Umbilical cord (tissue), 2 donors: ENCODE measurements around the gene CEP128. TPM values are rescaled to one million over a fixed set of nuclear protein-coding genes. Genes with fewer than 3 reads are reported as not detected.

ENCODE experiments used
- DNase-seq: peaks from one replicate; pipeline ENCODE4 v3.0.0-alpha.2; 2015; ENCODE audit warnings: low spot score
- total RNA-seq: library from RNA; depleted of rRNA; stranded (reverse); fragments of >200 nt; gene quantifications from one replicate; pipeline ENCODE4 v1.2.3, GENCODE V29; 2014; ENCODE audit warnings: low replicate concordance; ENCODE audit not compliant: insufficient read depth

The CEP128 gene
- total RNA-seq, 1 donor from 2014 or later = 8.9 TPM

DNA sequence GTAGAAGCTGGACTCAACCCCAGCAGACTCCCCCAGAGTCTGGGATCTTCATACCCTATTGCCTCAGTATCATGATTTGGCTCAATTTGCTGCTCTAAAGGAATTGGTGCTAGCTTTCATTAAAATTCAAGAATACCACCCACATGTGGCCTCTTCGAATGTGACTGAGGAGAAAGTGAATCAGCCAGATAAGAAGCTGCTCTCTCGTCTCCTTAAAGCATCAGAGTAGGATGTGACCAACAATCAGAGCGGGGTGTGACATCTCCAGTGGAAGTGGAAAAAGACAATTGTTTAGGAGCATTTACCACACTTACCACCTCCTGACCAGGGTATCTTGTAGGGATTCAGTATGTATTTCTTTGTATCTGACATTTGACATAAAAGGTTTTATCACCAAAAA is 452.0 kb downstream of the CEP128 start:
- no peak for DNase-seq

DNA sequence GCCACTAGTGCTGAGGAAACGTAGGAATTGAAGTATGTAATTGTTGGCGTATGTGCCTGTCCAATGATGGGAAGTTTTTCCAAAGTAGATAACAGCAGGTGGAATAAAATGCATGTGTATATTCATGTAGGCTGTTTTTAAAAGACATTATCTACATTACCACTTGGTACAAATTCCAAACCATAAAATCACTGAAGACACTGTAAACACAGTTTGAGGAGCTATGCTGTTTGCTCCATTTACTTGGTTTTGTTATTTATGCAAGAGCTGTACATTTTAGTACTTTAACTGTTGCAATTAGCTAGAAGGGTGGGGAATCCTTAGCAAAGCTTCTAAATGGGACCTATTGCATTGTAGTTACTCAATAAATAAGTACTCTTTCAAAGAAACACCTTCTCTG is 455.8 kb downstream of the CEP128 start:
- no peak for DNase-seq

DNA sequence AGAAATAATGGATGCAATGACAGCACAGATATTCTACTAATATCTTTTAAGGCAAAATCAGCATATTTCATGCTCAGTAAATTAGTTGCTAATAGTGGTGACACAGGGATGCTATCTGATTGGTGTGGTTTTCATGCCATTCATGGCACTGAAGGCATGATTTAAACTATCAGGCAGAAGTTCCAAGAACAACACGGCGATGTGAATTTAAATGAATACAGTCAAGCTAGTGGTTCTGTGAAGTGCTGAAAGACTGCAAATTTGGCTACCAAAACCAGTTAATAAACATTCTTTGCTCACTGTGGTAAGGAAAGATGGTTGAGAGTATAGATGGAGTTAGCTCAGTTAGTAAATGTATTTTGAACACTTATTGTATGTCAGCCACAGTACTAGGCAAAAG is 458.2 kb downstream of the CEP128 start:
- no peak for DNase-seq

DNA sequence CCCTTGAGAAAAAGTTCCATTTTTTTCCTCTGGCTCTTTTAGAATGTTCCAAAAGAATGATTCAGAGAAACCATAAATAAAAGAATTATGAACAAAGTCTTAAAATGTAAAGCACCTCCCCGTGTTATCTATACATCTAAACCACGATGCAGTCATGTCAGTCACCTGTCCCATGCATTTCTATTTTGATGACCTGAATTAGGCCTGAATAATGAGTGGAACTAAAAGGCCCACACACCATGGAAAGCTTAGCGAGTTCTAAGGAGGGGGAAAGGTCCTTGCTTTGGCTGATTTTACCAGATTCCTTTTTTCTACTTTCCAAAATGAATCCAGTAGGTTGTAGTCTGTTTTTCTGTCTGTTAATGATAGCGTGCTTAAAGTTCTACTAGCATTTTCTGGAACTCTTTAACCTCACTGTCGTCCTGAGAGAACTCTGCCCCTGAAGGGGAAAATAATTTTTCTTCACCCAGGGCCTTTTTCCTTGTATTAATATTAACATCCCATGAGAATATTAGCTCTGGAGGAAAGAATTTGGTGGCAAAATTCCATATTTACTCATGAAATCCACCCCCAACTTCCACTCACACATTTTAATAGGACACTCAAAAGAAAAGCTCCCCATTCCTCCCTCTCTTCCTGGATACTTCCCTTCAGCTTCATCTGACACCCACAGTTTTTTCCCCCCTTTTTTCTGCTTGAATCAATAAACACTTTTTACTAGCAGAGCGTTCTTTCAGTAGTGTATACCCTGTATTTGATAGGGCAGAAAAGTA is 464.0 kb downstream of the CEP128 start:
- DNase-seq = no peak

DNA sequence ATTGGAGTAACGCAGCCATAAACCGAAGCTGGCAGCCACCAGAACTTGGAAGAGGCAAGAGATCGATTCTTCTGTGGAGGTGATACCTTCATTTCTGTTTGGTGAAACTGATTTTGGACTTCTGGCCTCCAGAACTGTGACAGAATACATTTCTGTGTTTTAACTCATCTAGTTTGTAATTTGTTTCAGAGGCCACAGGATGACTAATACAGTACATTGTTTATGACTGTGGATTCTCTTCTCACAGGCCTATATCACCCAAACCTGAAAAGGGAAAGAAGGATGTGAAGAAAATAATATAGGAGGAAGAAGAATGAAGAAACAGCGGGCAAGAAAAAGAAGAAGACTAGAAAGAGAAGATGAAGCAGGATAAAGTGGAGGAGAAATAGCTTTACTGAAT is 466.5 kb downstream of the CEP128 start:
- no peak for DNase-seq

DNA sequence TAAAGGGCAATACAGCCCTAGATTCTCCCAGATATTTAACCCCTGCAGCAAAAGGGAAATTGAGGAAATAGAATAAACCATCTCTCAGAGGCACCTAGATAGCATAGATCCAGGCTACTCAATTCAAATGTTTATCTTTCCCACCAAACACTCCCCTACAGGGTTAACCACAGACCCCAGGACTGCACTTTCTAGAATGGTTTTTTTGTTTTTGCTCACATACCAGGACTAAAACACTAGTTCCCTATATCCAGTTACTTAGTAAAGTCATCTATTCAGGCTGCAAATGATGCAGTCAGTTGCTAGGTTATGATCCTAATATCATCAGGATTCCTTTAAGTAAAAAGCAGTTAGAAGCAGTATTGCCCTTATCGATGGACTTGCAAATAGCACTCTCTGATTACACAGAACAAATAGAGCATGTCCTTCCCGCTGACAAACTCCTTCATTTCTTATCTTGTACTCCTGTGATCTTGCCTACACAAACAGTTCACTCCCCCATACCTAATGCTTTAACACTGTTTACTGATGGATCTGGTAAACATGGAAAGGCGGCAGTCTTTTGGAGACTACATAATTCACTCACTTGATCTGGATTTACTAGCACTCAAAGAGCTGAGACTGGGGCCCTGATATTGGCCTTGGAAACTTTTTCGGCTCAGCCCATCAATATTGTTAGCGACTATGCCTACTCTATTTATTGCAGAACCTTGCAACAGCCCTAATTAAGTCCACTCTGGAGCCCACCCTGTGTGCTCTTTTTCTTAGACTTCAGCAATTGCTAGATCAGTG is 473.0 kb downstream of the CEP128 start:
- no peak for DNase-seq

DNA sequence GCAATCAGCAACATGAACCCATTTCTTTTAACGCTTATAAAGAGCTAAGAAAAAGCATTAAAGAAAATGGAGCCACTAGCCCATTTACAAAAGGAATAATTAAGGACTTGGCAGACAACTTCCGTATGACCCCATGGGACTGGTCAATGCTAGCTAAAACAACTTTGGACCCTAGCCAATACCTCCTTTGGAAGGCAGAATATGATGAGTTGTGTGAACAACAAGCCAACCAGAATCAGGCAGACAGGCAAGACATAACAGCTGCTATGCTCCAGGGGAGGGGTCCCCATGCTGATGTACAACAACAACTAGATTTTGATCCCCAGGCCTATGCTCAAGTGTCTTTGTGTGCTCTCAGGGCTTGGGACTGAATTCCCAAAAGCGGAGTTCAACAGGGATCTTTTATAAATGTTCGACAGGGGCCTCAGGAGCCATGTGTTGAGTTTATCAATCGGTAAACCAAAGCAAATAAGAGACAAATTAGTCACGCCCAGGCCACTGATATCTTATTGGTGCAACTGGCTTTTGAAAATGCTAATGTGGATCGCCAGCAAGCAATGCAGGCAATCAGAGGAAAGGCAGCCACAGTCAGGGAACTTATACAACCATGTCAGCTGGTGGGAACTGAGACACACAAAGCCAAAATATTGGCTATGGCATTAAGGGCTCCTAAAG is 475.9 kb downstream of the CEP128 start:
- DNase-seq = no peak

DNA sequence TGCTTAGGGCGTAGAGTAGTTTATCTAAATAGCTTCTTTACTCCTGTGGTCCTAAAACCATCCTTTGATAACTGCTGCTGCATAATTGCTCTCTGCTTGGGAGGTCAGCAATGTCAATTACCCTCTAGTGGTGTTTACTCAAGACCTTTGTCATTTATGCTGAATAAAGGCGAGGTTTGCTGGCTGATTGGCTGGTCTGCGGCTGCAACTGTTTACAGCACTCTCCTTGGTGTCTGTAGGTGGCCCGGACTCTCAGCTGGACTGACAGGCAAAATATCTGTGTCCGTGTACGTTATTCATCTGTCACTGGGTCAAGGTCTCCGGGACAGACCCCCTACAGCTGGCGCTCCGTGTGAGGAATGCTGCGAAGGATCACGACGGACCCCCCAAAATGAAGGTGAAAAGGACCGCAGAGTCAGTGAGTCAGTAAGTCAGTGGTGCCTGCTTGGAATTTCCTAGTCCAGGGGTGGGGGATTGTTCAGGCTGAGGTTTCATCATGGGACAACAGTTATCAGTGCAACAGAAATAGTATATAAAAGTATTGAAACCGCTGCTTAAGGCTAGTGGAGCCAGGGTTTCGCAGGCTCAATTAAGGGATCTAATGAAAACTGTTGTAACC is 476.9 kb downstream of the CEP128 start:
- no peak for DNase-seq

DNA sequence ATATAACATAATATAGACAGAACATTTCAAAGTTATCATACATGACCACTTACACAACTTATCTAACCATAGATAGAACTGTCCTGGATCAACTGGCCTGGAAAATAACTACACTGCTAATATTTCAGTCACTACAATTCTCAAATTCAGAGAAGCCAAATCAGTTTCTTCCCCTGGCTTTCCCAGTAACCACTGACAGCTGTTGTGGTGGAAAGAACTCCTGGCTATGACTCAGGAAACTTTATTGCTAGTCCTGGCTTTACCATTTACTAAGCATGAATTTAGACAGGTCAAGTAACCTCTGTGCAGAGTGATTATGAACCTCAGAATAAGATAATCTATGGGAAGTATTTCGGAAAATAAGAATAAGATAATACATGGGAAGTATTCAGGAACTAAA is 485.3 kb downstream of the CEP128 start:
- peak; percentile 0 for DNase-seq

DNA sequence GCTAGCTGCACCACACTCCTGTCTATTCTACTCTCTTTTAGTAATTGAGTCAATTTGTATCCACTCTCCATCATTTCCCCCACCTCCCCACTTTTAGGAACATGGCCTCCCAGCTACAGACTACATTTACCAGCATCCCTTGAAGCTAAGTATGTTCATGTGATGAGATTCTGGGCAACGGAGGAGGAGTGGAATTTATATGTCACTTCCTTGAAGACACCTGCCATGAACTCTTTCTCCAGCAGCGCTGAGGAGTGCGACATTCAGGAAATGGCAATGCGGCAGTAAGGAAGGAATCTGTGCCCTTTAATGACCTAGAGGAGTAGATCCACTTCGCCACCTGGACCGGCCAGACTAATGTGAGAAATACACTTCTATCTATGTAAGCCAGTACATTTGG is 486.5 kb downstream of the CEP128 start:
- no peak for DNase-seq

DNA sequence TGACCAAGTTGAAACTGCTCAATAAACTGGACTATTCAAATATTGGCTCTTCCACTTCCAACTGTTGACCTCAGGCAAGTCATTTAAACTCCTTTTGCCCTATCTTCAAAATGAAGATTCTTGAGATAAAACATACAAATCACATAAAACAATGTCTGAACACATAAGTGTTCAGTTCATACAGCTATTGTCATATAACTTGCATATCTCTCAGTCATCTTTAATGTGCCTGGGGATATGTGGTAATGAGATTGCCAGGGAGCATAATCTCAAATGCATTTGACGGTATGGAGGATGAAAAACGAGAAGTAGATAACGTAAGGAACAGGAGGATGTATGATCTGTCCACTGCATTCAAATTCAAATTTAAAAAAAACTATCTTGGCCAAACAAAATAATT is 493.3 kb downstream of the CEP128 start:
- DNase-seq = no peak

DNA sequence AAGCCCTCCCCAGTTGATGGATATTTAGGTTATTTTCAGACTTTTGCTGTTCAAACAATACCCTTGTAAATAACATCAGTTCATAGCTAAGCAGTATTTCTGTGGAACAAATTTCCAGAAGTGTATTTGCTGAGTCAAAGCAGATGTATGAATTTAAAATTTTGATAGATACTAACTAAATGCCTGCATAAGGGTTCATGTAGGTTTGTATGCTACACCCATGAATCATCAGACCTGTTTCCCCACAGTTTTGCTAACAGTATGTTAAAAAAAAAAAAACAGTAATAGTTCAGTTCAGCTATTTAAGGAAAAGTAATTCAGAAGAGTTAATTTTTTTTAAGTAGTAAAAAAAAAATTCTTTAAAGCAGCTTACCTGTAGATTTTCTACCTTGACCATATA is 494.1 kb downstream of the CEP128 start:
- DNase-seq = no peak

Other genes with a start within 250 kb of the CEP128 start
- gene TSHR, start 13.9 kb upstream of the CEP128 start, total RNA-seq = 13.0 TPM